Progenitor cell of endocrine pancreas (in vitro differentiated cells): ENCODE data around the gene CSRNP3. TPM values are rescaled to one million over a fixed set of nuclear protein-coding genes. Genes with fewer than 3 reads are reported as not detected.

Experiments used
- DNase-seq: peaks from one replicate; pipeline ENCODE4 v3.0.0; 2021; ENCODE audit warnings: low spot score; ENCODE audit not compliant: unreplicated experiment
- H3K27ac Mint-ChIP-seq: 2 replicates; pipeline ENCODE4 v1.8.0; 2021; ENCODE audit warnings: mild to moderate bottlenecking, moderate library complexity, mixed read lengths
- H3K27me3 Mint-ChIP-seq: 2 replicates; pipeline ENCODE4 v1.8.0; 2021; ENCODE audit warnings: mixed read lengths
- H3K36me3 Mint-ChIP-seq: 2 replicates; pipeline ENCODE4 v1.8.0; 2022; ENCODE audit warnings: mixed read lengths; ENCODE audit not compliant: insufficient read depth
- H3K4me1 Mint-ChIP-seq: 2 replicates; pipeline ENCODE4 v1.8.0; 2021; ENCODE audit warnings: low read depth, mixed read lengths
- H3K4me3 Mint-ChIP-seq: 2 replicates; pipeline ENCODE4 v1.8.0; 2021; ENCODE audit warnings: low read depth, mild to moderate bottlenecking, moderate library complexity, mixed read lengths
- H3K9me3 Mint-ChIP-seq: 2 replicates; pipeline ENCODE4 v1.8.0; 2021; ENCODE audit warnings: low read depth, mixed read lengths
- total RNA-seq: library from RNA; stranded (reverse); gene quantifications from 2 replicates; pipeline ENCODE4 v1.2.1, GENCODE V29; 2021
- TF ChIP-seq, protein P1 (sequence below): fragments of 200-600 bp; sonication (generic); IDR thresholded peaks from one replicate; pipeline ENCODE4 v1.5.0; 2021; ENCODE audit warnings: antibody characterized with exemption, mild to moderate bottlenecking; ENCODE audit not compliant: unreplicated experiment

Gene CSRNP3
- total RNA-seq, 1 donor from 2014 or later: 10.7 TPM

DNA sequence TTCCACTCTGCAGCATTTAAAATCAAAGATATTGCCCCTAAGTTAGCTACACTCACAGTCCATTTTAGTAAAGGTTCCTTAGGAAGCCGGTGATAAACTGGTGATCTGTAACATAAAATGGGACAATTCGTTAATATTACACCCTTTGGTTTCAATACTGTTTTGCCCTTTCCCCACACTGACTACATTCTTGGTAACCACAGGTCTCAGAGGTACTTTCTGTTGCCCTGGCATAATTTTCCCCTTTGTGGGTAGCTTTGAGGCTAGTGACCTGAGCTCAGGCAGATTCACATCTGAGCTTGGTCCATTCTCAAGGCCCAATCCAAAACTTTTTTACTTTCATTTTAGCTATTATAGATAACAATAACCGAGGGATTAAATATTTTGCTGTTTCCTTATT is 32.9 kb upstream of the CSRNP3 start:
- Mint-ChIP-seq H3K27ac (no peak overlapping the region), H3K9me3 (no peaks in the 10 kb centered on the region), H3K36me3 (no peaks in the 10 kb centered on the region), H3K4me1 (no peaks in the 10 kb centered on the region), H3K4me3 (no peak overlapping the region), H3K27me3 (no peaks in the 10 kb centered on the region)
- TF ChIP-seq, protein P1, sequence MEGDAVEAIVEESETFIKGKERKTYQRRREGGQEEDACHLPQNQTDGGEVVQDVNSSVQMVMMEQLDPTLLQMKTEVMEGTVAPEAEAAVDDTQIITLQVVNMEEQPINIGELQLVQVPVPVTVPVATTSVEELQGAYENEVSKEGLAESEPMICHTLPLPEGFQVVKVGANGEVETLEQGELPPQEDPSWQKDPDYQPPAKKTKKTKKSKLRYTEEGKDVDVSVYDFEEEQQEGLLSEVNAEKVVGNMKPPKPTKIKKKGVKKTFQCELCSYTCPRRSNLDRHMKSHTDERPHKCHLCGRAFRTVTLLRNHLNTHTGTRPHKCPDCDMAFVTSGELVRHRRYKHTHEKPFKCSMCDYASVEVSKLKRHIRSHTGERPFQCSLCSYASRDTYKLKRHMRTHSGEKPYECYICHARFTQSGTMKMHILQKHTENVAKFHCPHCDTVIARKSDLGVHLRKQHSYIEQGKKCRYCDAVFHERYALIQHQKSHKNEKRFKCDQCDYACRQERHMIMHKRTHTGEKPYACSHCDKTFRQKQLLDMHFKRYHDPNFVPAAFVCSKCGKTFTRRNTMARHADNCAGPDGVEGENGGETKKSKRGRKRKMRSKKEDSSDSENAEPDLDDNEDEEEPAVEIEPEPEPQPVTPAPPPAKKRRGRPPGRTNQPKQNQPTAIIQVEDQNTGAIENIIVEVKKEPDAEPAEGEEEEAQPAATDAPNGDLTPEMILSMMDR: no peak
- no peak for DNase-seq

DNA sequence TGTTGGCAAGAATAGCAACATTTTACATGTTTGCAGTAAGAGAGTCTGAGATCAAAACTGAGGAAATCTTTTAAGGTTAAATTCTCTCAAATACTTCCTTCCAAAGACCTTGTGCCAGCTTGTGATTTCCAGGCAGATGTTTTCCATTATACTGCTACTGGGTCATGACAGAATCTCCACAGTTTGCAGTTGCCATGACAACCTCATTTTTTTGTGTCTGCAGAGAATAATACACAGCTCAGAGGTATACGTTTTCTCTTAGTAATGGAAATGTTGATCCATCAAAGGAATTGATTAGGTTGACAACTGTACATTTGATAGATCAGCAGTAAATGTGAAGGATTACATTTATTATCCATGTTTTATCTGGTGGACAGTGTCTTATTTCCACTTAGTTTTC is 29.1 kb upstream of the CSRNP3 start:
- H3K27ac Mint-ChIP-seq: no peak overlapping the region
- TF ChIP-seq, protein P1: no peak
- H3K36me3 Mint-ChIP-seq: no peaks in the 10 kb centered on the region
- no peaks in the 10 kb centered on the region for H3K4me1 Mint-ChIP-seq
- DNase-seq: no peak
- H3K9me3 Mint-ChIP-seq: peaks cover 1% of the 10 kb centered on the region
- no peak overlapping the region for H3K4me3 Mint-ChIP-seq
- no peaks in the 10 kb centered on the region for H3K27me3 Mint-ChIP-seq

DNA sequence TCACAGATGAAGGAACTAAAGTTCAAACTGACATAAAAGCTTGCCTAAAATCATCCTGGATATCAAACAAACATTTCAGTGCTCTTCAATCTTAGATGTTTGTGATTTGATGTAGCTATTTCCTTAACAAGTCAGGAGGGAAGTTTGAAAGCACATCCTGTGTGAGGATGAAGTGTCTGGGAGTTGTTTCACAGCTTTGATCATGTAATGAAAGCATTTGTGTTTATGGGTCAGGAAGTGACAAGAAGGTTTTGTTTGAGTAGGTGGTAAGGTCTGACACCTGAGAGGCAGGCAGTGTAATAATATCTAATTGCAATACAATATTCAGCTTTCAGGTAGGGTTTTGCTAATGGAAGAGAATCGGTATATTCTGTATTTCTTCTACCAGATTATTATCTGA is 26.0 kb upstream of the CSRNP3 start:
- Mint-ChIP-seq H3K4me1 (no peaks in the 10 kb centered on the region), H3K36me3 (no peaks in the 10 kb centered on the region), H3K9me3 (peaks cover 4% of the 10 kb centered on the region), H3K27me3 (no peaks in the 10 kb centered on the region), H3K27ac (no peak overlapping the region), H3K4me3 (no peak overlapping the region)
- TF ChIP-seq, protein P1: no peak
- DNase-seq: no peak

DNA sequence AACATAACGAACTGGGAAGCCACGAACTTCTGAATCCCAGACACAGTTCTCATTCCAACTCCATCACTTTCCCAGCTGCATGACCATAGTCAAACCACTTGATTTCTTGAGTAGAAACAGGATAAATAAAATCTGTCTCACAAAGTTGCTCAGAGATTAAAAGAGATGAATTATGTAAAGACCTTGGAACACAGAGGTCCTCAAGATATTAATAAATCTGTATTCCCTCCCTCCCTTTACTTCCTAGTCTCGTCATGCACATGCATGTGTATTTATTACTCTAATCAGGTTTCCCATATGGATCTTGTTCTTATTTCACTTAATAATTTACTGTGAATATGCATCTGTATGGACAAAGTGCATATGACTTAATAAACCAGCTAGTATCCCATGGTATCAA is 21.1 kb upstream of the CSRNP3 start:
- Mint-ChIP-seq H3K36me3 (no peaks in the 10 kb centered on the region), H3K9me3 (peaks cover 4% of the 10 kb centered on the region), H3K4me1 (no peaks in the 10 kb centered on the region), H3K27me3 (no peaks in the 10 kb centered on the region), H3K4me3 (no peak overlapping the region), H3K27ac (no peak overlapping the region)
- TF ChIP-seq, protein P1: no peak
- DNase-seq: no peak

DNA sequence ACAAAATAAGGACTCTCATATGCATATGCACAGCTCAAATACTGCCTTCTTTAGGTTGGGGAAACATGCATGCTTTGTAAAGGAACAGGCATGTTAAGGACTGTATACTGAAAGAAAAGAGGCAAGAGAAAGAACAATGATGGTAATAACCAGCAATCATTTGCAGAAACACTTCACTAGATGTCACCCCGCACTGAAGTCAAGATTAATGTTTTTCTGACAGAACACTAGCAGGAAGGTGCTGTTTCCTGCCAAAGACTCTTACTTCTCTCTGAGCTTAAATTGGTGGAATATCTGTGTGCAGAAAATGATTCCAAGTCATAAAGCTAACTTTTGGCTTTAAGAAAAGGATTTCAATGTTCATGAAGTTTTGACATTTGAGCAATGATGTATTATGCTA is 19.3 kb upstream of the CSRNP3 start:
- TF ChIP-seq, protein P1: no peak
- no peak for DNase-seq
- H3K36me3 Mint-ChIP-seq: no peaks in the 10 kb centered on the region
- H3K27ac Mint-ChIP-seq: no peak overlapping the region
- peaks cover 4% of the 10 kb centered on the region for H3K9me3 Mint-ChIP-seq
- no peaks in the 10 kb centered on the region for H3K27me3 Mint-ChIP-seq
- H3K4me3 Mint-ChIP-seq: no peak overlapping the region
- H3K4me1 Mint-ChIP-seq: no peaks in the 10 kb centered on the region
